H9 (cell line): ENCODE measurements around the gene ZNRF1. TPM values are rescaled to one million over a fixed set of nuclear protein-coding genes. Genes with fewer than 3 reads are reported as not detected.

ENCODE experiments used
- DNase-seq: peaks from one replicate; pipeline ENCODE4 v3.0.0-alpha.2; 2017
- H2AFZ ChIP-seq: one replicate; pipeline ENCODE4 v1.6.1; 2013; ENCODE audit warnings: mild to moderate bottlenecking, low read length, control low read depth, moderate library complexity
- H2AK5ac ChIP-seq: 2 replicates; pipeline ENCODE4 v1.6.1; 2013; ENCODE audit warnings: low read length, control low read depth, mixed read lengths; ENCODE audit not compliant: insufficient read length
- H2BK120ac ChIP-seq: one replicate; pipeline ENCODE4 v1.6.1; 2013; ENCODE audit warnings: low read depth, mild to moderate bottlenecking, low read length, control low read depth, inconsistent platforms; ENCODE audit not compliant: poor library complexity, severe bottlenecking
- H2BK12ac ChIP-seq: 2 replicates; pipeline ENCODE4 v1.6.1; 2013; ENCODE audit warnings: low read length, control low read depth, mixed read lengths, low read depth; ENCODE audit not compliant: insufficient read length
- H2BK15ac ChIP-seq: 2 replicates; pipeline ENCODE4 v1.6.1; 2013; ENCODE audit warnings: low read depth, low read length, control low read depth
- H2BK20ac ChIP-seq: one replicate; pipeline ENCODE4 v1.6.1; 2013; ENCODE audit warnings: low read depth, mild to moderate bottlenecking, low read length, control low read depth, inconsistent platforms; ENCODE audit not compliant: poor library complexity, severe bottlenecking
- H2BK5ac ChIP-seq: 2 replicates; pipeline ENCODE4 v1.6.1; 2013; ENCODE audit warnings: low read length, control low read depth, mixed read lengths; ENCODE audit not compliant: insufficient read length
- H3K14ac ChIP-seq: 2 replicates; pipeline ENCODE4 v1.6.1; 2013; ENCODE audit warnings: low read length, control low read depth; ENCODE audit not compliant: insufficient read depth
- H3K18ac ChIP-seq: 2 replicates; pipeline ENCODE4 v1.6.1; 2013; ENCODE audit warnings: low read depth, mild to moderate bottlenecking, mixed read lengths, low read length, control low read depth; ENCODE audit not compliant: insufficient read length
- H3K23ac ChIP-seq: 2 replicates; pipeline ENCODE4 v1.6.1; 2013; ENCODE audit warnings: low read length, control low read depth, mixed read lengths, low read depth; ENCODE audit not compliant: insufficient read length
- H3K23me2 ChIP-seq: 2 replicates; pipeline ENCODE4 v1.6.1; 2013; ENCODE audit warnings: low read depth, mild to moderate bottlenecking, mixed read lengths, low read length, control low read depth; ENCODE audit not compliant: insufficient read length, poor library complexity, severe bottlenecking
- H3K27ac ChIP-seq: 2 replicates; pipeline ENCODE4 v1.5.1; 2013; ENCODE audit warnings: low read length, control low read depth, mixed read lengths, low read depth; ENCODE audit not compliant: insufficient read length
- H3K27me3 ChIP-seq: 2 replicates; pipeline ENCODE4 v1.6.1; 2013; ENCODE audit warnings: low read length, control low read depth, inconsistent platforms; ENCODE audit not compliant: insufficient read depth
- H3K4ac ChIP-seq: 2 replicates; pipeline ENCODE4 v1.6.1; 2013; ENCODE audit warnings: low read depth, mild to moderate bottlenecking, control low read depth, inconsistent platforms, low read length, moderate library complexity
- H3K4me1 ChIP-seq: 2 replicates; pipeline ENCODE4 v1.6.1; 2013; ENCODE audit warnings: low read length, control low read depth, inconsistent platforms; ENCODE audit not compliant: insufficient read depth
- H3K4me2 ChIP-seq: 2 replicates; pipeline ENCODE4 v1.6.1; 2013; ENCODE audit warnings: low read length, control low read depth, mixed read lengths; ENCODE audit not compliant: insufficient read length, insufficient read depth
- H3K56ac ChIP-seq: 2 replicates; pipeline ENCODE4 v1.6.1; 2013; ENCODE audit warnings: low read depth, mild to moderate bottlenecking, mixed read lengths, low read length, control low read depth; ENCODE audit not compliant: insufficient read length
- H3K79me1 ChIP-seq: 2 replicates; pipeline ENCODE4 v1.6.1; 2013; ENCODE audit warnings: low read depth, mild to moderate bottlenecking, moderate library complexity, low read length, control low read depth, inconsistent platforms; ENCODE audit not compliant: insufficient read depth, poor library complexity, severe bottlenecking
- H3K79me2 ChIP-seq: 2 replicates; pipeline ENCODE4 v1.6.1; 2013; ENCODE audit warnings: low read length, control low read depth, inconsistent platforms; ENCODE audit not compliant: insufficient read depth
- H3K9ac ChIP-seq: 2 replicates; pipeline ENCODE4 v1.6.1; 2013; ENCODE audit warnings: low read length, control low read depth, mixed read lengths; ENCODE audit not compliant: insufficient read length; ENCODE audit errors: extremely low read depth
- H3K9me3 ChIP-seq: one replicate; pipeline ENCODE4 v1.6.1; 2013; ENCODE audit warnings: low read depth, low read length, inconsistent platforms; ENCODE audit not compliant: control insufficient read depth
- H3T11ph ChIP-seq: one replicate; pipeline ENCODE4 v1.6.1; 2013; ENCODE audit warnings: mild to moderate bottlenecking, low read length, control low read depth, inconsistent platforms
- H4K20me1 ChIP-seq: one replicate; pipeline ENCODE4 v1.6.1; 2013; ENCODE audit not compliant: control insufficient read depth, insufficient read length, insufficient read depth
- H4K5ac ChIP-seq: 2 replicates; pipeline ENCODE4 v1.6.1; 2013; ENCODE audit warnings: low read depth, mild to moderate bottlenecking, mixed read lengths, low read length, control low read depth; ENCODE audit not compliant: insufficient read length
- H4K8ac ChIP-seq: replicated peaks from 2 replicates; pipeline ENCODE4 v1.6.1; 2013; ENCODE audit warnings: low read length, control low read depth, mixed read lengths, low read depth; ENCODE audit not compliant: insufficient read length
- H4K91ac ChIP-seq: 2 replicates; pipeline ENCODE4 v1.6.1; 2013; ENCODE audit warnings: low read depth, mild to moderate bottlenecking, moderate library complexity, mixed read lengths, low read length, control low read depth; ENCODE audit not compliant: insufficient read length
- H3K27ac Mint-ChIP-seq, 3 experiments: 2 replicates in 2 of 3; 3 replicates in 1 of 3; pipeline ENCODE4 v1.8.0; 2020 to 2021; ENCODE audit warnings: mixed read lengths in 3 of 3, mild to moderate bottlenecking in 1 of 3, moderate library complexity in 1 of 3
- H3K27me3 Mint-ChIP-seq: 2 replicates; pipeline ENCODE4 v1.8.0; 2021; ENCODE audit warnings: low read depth, mild to moderate bottlenecking, moderate library complexity, mixed read lengths
- H3K36me3 Mint-ChIP-seq, 3 experiments: 2 replicates in 2 of 3; 3 replicates in 1 of 3; pipeline ENCODE4 v1.8.0; 2020 to 2021; ENCODE audit warnings: low read depth in 3 of 3, mixed read lengths in 3 of 3; ENCODE audit not compliant: insufficient read depth in 1 of 3
- H3K4me1 Mint-ChIP-seq, 2 experiments: 2 replicates each; pipeline ENCODE4 v1.8.0; 2020; ENCODE audit warnings: mixed read lengths in 2 of 2
- H3K4me3 Mint-ChIP-seq, 2 experiments: 2 replicates in 1 of 2; 3 replicates in 1 of 2; pipeline ENCODE4 v1.8.0; 2020 to 2021; ENCODE audit warnings: mild to moderate bottlenecking in 2 of 2, mixed read lengths in 2 of 2, moderate library complexity in 1 of 2
- H3K9me3 Mint-ChIP-seq, 2 experiments: 2 replicates in 1 of 2; 3 replicates in 1 of 2; pipeline ENCODE4 v1.8.0; 2020; ENCODE audit warnings: mild to moderate bottlenecking in 2 of 2, mixed read lengths in 2 of 2, moderate library complexity in 1 of 2
- WGBS: extraction: QIAGEN DNeasy Blood & Tissue Kit; methylation state at CpG from one replicate; pipeline ENCODE4 v1.1.7; 2013; ENCODE audit warnings: missing lambda C conversion rate, low lambda C conversion rate, mixed read lengths; ENCODE audit not compliant: insufficient read length; ENCODE audit errors: extremely low coverage; 5-methylcytosine and 5-hydroxymethylcytosine counted together
- total RNA-seq: library from RNA; stranded (reverse); gene quantifications from 2 replicates; pipeline ENCODE4 v1.2.1, GENCODE V29; 2021
- TF ChIP-seq, protein P1 (sequence below): fragments of 200-600 bp; sonication (generic); conservative IDR thresholded peaks from 3 replicates; pipeline ENCODE4 v1.8.0; 2021; ENCODE audit warnings: antibody characterized with exemption, mild to moderate bottlenecking

ZNRF1 gene
- total RNA-seq, 1 experiment from 2014 or later: 49.6 TPM

DNA sequence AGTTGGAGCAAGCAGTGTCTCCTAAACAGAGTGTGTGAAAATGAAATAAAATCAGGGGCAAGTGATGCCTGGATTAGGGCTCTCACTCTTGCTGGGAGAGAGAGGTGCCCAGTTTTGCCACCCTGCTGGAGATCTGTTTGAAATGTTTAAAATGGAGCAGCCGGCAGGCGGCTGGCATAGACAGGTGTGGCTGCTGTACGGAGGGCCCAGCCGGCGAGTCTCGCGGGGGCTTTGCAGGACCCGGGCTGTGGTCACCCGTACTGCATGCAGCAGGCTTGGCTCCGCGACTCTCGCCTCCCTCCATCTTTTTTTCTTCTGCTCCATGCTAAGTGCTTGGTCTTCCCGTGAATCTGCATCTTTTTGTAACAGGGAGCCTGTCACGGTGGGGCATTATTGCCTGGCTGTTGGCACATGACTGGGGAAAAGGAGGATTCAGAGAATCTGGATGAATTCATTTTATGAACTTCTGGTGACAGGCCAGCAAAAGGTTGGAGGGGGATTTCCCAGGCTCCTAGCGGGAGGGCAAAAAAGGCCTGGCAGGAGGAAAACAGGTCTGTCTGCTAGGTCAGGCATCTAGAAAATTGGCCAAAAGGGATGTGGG lies 1.8 kb downstream of the ZNRF1 start:
- H3K18ac ChIP-seq: no peak overlapping the region
- H4K5ac ChIP-seq: no peak overlapping the region
- peaks cover 3 to 20% (median 13%) of the 10 kb centered on the region in 3 experiments; a peak in 5 of 7 replicates for H3K36me3 Mint-ChIP-seq
- no peak overlapping the region for H3K27ac ChIP-seq
- no peak overlapping the region for H2AFZ ChIP-seq
- no peak overlapping the region for H2BK20ac ChIP-seq
- peaks cover 27% of the 10 kb centered on the region; the same call in 1 of the 2 replicates for H3K79me2 ChIP-seq
- no peak overlapping the region for H2AK5ac ChIP-seq
- DNase-seq: no peak
- no peak overlapping the region for H4K91ac ChIP-seq
- H3K56ac ChIP-seq: no peak overlapping the region
- H4K8ac ChIP-seq: no peak overlapping the region
- no peaks in the 10 kb centered on the region for H3K9me3 Mint-ChIP-seq
- no peaks in the 10 kb centered on the region for H4K20me1 ChIP-seq
- no CpG with 5 or more reads among the region's 15 CpGs for WGBS
- peak overlapping the region; percentile 67 for H3K4me2 ChIP-seq
- no peak overlapping the region for H2BK15ac ChIP-seq
- H3K4me1 ChIP-seq: peaks cover 3% of the 10 kb centered on the region; the same call in 1 of the 2 replicates
- H3K23ac ChIP-seq: no peak overlapping the region
- peaks cover 46 to 51% of the 10 kb centered on the region in 2 experiments for H3K4me1 Mint-ChIP-seq
- H3K9ac ChIP-seq: no peak overlapping the region
- H3K27ac Mint-ChIP-seq: no peak overlapping the region; a peak in 1 of 7 replicates
- no peak overlapping the region for H3T11ph ChIP-seq
- H3K14ac ChIP-seq: no peak overlapping the region
- no peak overlapping the region for H2BK12ac ChIP-seq
- H2BK120ac ChIP-seq: no peak overlapping the region
- H3K23me2 ChIP-seq: peaks cover 16% of the 10 kb centered on the region
- H3K27me3 ChIP-seq: no peaks in the 10 kb centered on the region
- TF ChIP-seq, protein P1, sequence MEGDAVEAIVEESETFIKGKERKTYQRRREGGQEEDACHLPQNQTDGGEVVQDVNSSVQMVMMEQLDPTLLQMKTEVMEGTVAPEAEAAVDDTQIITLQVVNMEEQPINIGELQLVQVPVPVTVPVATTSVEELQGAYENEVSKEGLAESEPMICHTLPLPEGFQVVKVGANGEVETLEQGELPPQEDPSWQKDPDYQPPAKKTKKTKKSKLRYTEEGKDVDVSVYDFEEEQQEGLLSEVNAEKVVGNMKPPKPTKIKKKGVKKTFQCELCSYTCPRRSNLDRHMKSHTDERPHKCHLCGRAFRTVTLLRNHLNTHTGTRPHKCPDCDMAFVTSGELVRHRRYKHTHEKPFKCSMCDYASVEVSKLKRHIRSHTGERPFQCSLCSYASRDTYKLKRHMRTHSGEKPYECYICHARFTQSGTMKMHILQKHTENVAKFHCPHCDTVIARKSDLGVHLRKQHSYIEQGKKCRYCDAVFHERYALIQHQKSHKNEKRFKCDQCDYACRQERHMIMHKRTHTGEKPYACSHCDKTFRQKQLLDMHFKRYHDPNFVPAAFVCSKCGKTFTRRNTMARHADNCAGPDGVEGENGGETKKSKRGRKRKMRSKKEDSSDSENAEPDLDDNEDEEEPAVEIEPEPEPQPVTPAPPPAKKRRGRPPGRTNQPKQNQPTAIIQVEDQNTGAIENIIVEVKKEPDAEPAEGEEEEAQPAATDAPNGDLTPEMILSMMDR: no peak
- no peaks in the 10 kb centered on the region for H3K9me3 ChIP-seq
- H3K27me3 Mint-ChIP-seq: peaks cover 5% of the 10 kb centered on the region
- no peak overlapping the region for H2BK5ac ChIP-seq
- H3K4ac ChIP-seq: no peak overlapping the region
- peaks cover 6% of the 10 kb centered on the region for H3K79me1 ChIP-seq
- H3K4me3 Mint-ChIP-seq: peak overlapping the region; percentile 80 to 87
